ENCODE data around the gene XXYLT1.

DNA sequence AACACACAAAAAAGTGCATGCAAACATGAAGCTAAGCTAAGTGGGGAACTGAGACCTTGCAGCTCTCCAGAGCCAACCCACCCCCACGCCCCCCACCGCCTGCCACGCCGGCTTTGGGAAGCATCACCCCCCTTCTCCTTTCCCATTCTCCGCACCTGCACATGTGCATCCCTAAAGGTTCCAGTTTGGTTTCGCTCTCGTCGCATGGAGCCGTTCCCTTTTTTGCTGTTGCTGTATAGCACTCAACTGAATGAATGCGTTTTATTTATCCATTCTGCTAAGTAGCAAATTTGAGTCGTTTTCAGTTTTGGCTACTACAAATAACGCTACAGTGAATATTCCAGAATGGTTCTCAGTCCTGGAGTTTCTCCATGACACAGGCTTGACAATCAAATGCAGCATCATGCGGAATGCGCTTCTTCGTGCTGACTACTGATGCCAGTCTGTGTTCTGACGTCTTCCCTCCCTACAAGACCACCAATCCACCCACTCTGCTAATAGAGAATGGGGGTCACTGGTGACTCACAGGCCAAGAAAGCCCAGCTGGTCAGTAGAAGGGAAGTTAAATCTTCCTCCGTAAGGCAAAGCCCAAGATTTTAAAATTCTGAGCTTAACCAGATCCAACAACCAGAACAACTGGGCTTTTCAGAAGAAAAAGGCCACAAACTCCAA, 115.3 kb downstream of the XXYLT1 start:
- TF ChIP-seq, protein P1, sequence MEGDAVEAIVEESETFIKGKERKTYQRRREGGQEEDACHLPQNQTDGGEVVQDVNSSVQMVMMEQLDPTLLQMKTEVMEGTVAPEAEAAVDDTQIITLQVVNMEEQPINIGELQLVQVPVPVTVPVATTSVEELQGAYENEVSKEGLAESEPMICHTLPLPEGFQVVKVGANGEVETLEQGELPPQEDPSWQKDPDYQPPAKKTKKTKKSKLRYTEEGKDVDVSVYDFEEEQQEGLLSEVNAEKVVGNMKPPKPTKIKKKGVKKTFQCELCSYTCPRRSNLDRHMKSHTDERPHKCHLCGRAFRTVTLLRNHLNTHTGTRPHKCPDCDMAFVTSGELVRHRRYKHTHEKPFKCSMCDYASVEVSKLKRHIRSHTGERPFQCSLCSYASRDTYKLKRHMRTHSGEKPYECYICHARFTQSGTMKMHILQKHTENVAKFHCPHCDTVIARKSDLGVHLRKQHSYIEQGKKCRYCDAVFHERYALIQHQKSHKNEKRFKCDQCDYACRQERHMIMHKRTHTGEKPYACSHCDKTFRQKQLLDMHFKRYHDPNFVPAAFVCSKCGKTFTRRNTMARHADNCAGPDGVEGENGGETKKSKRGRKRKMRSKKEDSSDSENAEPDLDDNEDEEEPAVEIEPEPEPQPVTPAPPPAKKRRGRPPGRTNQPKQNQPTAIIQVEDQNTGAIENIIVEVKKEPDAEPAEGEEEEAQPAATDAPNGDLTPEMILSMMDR (conservative IDR thresholded peaks at IDR 0.05; ENCODE audit: low read length) = no peak
- TF ChIP-seq EZH2phosphoT487 (IDR thresholded peaks at IDR 0.05; ENCODE audit: borderline replicate concordance, low read depth, low read length) = no peak

Data from OCI-LY7 (cell line).